GM10248 (cell line): ENCODE data around the gene IL25.

Source experiments
- CTCF ChIA-PET: fragments of 300-600 bp; sonication (Branson Sonifier 250); formaldehyde crosslinking; extraction: SDS; loops from one replicate; lab custom pipeline; 2021; ENCODE audit warnings: antibody characterized with exemption; lab: Yijun Ruan, JAX
- POLR2A ChIA-PET: fragments of 350-650 bp; sonication (Branson Sonifier 250); formaldehyde crosslinking; extraction: SDS; loops from one replicate; lab custom pipeline; 2020; ENCODE audit warnings: antibody characterized with exemption; lab: Yijun Ruan, JAX
- DNase-seq: peaks from one replicate; pipeline ENCODE4 v3.0.0; 2012; ENCODE audit errors: extremely low spot score
- TF ChIP-seq, protein P1 (sequence below): IDR thresholded peaks from 2 replicates; pipeline ENCODE4 v1.5.1; 2012; ENCODE audit warnings: mild to moderate bottlenecking, low read depth; ENCODE audit errors: extremely low read depth, missing control alignments, control extremely low read depth

The IL25 gene

DNA sequence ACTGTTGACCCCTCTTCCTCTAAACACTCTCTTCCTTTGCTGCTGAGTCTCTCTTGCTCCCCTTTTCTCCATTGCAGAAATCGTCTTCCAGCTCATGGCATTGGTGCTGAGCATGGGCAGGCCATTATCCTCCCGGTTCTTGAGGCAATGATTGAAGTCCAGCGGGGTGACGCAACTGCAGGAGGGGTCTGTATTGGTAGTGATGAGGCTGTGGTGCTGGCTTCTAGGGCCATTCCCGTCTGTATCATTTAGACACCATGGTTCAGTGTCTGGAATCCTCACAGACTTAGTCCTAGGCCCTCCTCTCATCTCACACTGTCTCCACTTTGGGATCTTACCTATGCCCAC lies 19.2 kb upstream of the IL25 start:
- TF ChIP-seq, protein P1, sequence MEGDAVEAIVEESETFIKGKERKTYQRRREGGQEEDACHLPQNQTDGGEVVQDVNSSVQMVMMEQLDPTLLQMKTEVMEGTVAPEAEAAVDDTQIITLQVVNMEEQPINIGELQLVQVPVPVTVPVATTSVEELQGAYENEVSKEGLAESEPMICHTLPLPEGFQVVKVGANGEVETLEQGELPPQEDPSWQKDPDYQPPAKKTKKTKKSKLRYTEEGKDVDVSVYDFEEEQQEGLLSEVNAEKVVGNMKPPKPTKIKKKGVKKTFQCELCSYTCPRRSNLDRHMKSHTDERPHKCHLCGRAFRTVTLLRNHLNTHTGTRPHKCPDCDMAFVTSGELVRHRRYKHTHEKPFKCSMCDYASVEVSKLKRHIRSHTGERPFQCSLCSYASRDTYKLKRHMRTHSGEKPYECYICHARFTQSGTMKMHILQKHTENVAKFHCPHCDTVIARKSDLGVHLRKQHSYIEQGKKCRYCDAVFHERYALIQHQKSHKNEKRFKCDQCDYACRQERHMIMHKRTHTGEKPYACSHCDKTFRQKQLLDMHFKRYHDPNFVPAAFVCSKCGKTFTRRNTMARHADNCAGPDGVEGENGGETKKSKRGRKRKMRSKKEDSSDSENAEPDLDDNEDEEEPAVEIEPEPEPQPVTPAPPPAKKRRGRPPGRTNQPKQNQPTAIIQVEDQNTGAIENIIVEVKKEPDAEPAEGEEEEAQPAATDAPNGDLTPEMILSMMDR, result no peak
- DNase-seq, result no peak
- ChIA-PET CTCF (interaction anchor here (0.7 to 1.6 kb wide), 4 partner anchors 26 to 90 kb away, joined by 3 to 6 read pairs (median 3); no protein-coding TSS in a partner anchor), POLR2A (no interaction called here)

DNA sequence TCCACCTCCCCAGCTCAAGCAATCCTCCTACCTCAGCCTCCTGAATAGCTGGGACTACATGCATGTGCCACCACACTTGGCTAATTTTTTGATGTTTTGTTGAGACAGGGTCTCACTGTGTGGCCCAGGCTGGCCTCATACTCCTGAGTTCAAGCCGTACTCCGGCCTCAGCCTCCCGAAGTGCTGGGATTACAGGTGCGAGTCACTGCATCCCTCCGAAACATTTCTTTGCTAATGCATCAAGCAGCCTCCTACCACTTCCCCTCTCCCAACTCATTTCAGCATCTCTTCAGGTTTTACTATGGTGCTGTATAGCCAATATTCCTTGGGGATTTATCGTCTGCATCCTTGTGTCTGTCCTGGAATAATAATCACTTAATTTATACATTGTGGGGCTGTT lies 17.6 kb upstream of the IL25 start:
- ChIA-PET POLR2A (no interaction called here), CTCF (interaction anchor here (1.0 to 1.5 kb wide), 2 partner anchors 234 to 278 kb away, joined by 3 to 4 read pairs; no protein-coding TSS in a partner anchor)
- DNase-seq, result no peak
- TF ChIP-seq, protein P1, result no peak

DNA sequence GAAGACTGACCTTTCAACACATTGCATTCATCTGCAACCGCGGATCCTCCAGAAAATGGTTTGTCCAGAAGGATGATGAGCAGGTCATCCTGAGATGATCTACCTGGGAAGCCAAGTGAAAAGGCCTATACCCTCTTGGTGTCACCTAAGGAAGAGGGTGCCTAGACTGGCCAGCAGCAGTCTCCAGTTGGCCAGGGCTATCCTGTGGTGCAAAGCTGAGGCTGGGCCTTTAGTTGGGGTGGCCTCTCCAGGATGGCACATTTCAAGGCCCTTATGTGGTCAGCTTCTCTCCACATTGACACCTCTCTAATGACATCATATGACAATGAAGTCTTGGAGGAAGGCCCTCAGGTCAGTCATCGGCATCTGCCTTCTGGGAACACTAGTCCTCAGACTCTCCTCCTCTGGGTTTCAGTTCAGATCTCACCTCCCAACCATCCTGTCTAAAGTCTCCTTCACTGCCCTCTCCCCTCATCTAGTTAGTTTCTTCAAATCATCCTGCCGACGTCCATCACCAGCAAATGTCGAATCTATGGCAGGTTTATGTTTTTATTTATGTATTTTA lies 16.7 kb upstream of the IL25 start:
- DNase-seq, result no peak
- ChIA-PET POLR2A (no interaction called here), CTCF (no interaction called here)
- TF ChIP-seq, protein P1, result no peak

DNA sequence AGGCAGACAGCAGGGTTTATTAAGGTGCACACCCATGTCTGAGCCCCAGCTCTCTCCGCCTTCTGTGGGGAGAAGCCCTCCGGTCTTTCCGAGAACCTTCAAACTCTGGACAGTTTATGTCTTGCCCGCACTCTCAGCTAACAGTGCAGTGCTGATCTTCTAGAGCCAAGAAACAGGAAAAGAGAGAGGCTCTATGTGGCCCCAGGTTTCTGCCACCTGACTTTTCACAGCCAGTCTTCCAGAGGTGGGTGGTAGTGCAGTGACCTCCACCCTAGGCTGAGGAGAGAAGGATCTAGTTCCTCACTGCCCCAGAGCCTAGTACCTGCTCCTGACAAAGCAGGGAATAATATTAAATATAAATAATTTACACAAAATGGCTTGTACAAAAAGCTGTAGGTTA lies 15.9 kb upstream of the IL25 start:
- TF ChIP-seq, protein P1, result no peak
- ChIA-PET POLR2A (no interaction called here), CTCF (no interaction called here)
- DNase-seq, result no peak

DNA sequence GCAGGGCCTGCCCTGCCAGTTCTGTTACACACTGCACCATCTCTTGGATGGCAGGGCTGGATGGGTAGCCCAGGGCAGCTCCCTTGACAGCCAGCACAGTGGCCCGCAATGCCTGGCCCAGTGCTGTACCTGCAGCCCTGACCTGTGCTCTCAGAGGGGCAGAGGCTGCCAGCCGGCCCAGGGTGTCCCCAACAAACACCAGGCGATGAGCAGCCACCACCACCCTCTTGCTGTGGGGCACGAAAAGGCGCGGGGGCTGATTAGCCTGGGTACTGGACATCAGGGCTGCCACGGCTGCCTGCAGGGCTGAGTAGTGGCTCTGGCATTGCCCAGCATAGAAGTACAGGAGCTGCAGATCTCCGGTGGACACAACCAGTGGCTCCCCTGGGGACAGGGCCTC lies 15.3 kb upstream of the IL25 start:
- POLR2A ChIA-PET, result no interaction called here
- CTCF ChIA-PET, result no interaction called here
- DNase-seq, result no peak
- TF ChIP-seq, protein P1, result no peak

DNA sequence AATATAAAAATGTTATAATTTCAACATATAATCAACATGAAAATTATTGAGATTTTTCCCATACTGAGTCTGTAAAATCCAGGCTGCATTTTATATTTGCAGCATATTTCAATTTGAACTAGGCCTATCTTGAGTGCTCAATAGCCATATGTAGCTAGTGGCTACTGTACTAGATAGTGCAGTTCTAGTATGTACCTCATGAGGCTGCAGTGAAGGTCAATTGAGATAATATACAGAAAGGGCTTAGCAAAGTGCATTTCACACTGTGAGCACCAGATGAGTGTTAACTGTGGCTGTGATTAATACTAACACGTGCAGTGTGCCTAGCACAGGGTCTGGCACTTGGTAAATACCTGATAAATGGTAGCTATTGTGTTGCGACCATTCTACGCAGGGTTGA lies 14.6 kb upstream of the IL25 start:
- POLR2A ChIA-PET, result no interaction called here
- CTCF ChIA-PET, result interaction anchor here (1.1 kb wide), 1 partner anchor 36 kb away, joined by 3 read pairs; no protein-coding TSS in a partner anchor
- DNase-seq, result no peak
- TF ChIP-seq, protein P1, result no peak
